Endothelial cell of umbilical vein (primary cell): ENCODE measurements around the gene TTC9B.

Source experiments
- CTCF ChIP-seq, 2 donors: IDR thresholded peaks; 1 replicate in 1 of 2; 2 replicates in 1 of 2; pipeline ENCODE4 v1.5.1; 2011; ENCODE audit warnings: low read length in 2 of 2, mild to moderate bottlenecking in 2 of 2, moderate library complexity in 2 of 2, control low read depth in 1 of 2, inconsistent platforms in 1 of 2, low read depth in 1 of 2; ENCODE audit not compliant: insufficient read depth in 1 of 2; ENCODE audit errors: extremely low read depth in 1 of 2
- EZH2 ChIP-seq: IDR thresholded peaks from 2 replicates; pipeline ENCODE4 v1.6.1; 2012; ENCODE audit warnings: borderline replicate concordance, low read depth, mild to moderate bottlenecking, moderate library complexity, low read length, inconsistent platforms; ENCODE audit not compliant: severe bottlenecking
- JUN ChIP-seq: IDR thresholded peaks from 2 replicates; pipeline ENCODE4 v1.6.1; 2011; ENCODE audit warnings: borderline replicate concordance, low read depth; ENCODE audit not compliant: insufficient read length, insufficient read depth
- MYC ChIP-seq: IDR thresholded peaks from one replicate; pipeline ENCODE4 v1.6.1; 2011; ENCODE audit warnings: mild to moderate bottlenecking, low read depth, low read length
- POLR2A ChIP-seq: IDR thresholded peaks from 2 replicates; pipeline ENCODE4 v1.6.1; 2012; ENCODE audit warnings: low read depth, mild to moderate bottlenecking, control low read depth, low read length
- POLR2AphosphoS5 ChIP-seq: IDR thresholded peaks from 2 replicates; pipeline ENCODE4 v1.6.1; 2012; ENCODE audit warnings: low read depth, mild to moderate bottlenecking, control low read depth, low read length, moderate library complexity; ENCODE audit not compliant: insufficient read depth
- TF ChIP-seq, protein P1 (sequence below): IDR thresholded peaks from 2 replicates; pipeline ENCODE4 v1.6.1; 2011; ENCODE audit not compliant: insufficient read depth, insufficient read length

DNA sequence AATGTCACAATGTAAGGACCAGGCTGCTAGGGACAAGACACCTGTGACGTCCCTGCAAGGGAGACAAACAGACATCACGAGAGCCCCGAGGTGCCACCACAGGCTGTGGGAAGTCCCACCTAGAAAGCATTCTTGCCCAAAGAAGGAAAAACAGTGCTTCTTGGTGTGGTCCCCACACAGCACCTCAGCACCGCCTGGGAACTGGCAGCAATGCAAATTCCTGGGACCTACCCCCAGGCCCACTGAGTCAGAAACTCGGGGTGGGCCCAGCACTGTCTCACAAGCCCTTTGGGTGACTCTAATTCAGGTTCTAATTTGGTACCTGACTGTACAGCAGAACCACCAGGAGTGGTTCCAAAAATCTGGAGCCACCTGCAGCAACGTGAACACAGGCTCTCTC, 22.1 kb upstream of the TTC9B start:
- TF ChIP-seq CTCF (IDR thresholded peaks at IDR 0.05; ENCODE audit: extremely low read depth in 1 of 2, insufficient read depth in 1 of 2, low read depth in 1 of 2, low read length in 2 of 2): no peak
- TF ChIP-seq POLR2AphosphoS5: no peak
- no peak for TF ChIP-seq POLR2A
- TF ChIP-seq, protein P1, sequence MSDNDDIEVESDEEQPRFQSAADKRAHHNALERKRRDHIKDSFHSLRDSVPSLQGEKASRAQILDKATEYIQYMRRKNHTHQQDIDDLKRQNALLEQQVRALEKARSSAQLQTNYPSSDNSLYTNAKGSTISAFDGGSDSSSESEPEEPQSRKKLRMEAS: no peak
- no peak for TF ChIP-seq JUN
- TF ChIP-seq EZH2: no peak
- no peak for TF ChIP-seq MYC
